Upper lobe of left lung (tissue), 4 donors: Measurements from ENCODE around the gene ECHS1.

Source experiments
- POLR2A ChIP-seq, 4 donors: fragments of 450-650 bp; IDR thresholded peaks; one replicate each; pipeline ENCODE4 v1.5.1; 2016 to 2017; ENCODE audit warnings: antibody characterized with exemption in 4 of 4, mild to moderate bottlenecking in 2 of 4
- POLR2AphosphoS5 ChIP-seq, 2 donors: sonication (generic); formaldehyde crosslinking; IDR thresholded peaks; one replicate each; pipeline ENCODE4 v1.5.1; 2017; ENCODE audit warnings: antibody characterized with exemption in 2 of 2
- TF ChIP-seq, protein P1 (sequence below), 6 experiments: fragments of 450-650 bp in 4 of 6; fragments of 200-600 bp in 2 of 6; sonication (generic) in 2 of 6; IDR thresholded peaks; one replicate each; pipeline ENCODE4 v1.5.1; 2016 to 2019; ENCODE audit warnings: antibody characterized with exemption in 6 of 6

DNA sequence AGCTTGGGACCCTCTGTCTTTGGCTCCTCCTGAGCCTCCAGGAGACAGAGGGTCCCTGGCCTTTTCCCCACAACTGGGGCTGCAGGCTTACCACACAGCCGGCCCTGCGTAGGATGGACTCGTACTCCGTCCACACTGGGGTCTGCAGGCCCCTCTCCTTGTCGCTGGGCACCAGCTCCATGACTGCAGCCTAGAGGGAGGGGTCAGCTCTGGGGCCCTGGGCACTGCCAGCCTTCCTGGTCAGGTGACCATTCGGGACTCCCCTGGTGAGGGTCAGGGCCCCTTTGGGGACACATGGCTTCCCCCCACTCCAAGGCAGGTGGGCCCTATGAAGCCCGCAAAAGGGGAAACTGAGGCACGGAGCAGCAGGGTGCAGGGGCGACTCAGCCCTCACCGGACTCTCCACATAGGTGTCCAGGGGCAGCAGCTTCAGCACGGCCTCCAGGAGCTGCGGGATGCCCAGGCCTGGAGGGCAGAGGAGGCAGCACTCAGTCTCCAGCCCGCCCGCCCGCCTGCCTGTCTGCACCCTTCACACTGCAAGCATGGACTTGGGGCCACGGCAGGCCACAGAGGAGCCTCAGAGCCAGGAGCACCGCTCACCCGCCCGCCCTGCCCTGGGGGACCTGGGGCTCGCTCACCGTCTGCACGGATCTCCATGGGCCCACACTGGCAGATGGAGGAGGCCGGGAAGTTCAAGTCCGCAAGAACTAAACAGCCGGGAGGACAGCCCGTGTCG, 16.4 kb downstream of the ECHS1 start:
- TF ChIP-seq, protein P1, sequence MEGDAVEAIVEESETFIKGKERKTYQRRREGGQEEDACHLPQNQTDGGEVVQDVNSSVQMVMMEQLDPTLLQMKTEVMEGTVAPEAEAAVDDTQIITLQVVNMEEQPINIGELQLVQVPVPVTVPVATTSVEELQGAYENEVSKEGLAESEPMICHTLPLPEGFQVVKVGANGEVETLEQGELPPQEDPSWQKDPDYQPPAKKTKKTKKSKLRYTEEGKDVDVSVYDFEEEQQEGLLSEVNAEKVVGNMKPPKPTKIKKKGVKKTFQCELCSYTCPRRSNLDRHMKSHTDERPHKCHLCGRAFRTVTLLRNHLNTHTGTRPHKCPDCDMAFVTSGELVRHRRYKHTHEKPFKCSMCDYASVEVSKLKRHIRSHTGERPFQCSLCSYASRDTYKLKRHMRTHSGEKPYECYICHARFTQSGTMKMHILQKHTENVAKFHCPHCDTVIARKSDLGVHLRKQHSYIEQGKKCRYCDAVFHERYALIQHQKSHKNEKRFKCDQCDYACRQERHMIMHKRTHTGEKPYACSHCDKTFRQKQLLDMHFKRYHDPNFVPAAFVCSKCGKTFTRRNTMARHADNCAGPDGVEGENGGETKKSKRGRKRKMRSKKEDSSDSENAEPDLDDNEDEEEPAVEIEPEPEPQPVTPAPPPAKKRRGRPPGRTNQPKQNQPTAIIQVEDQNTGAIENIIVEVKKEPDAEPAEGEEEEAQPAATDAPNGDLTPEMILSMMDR (IDR thresholded peaks at IDR 0.05) = no peak
- TF ChIP-seq POLR2A (IDR thresholded peaks at IDR 0.05) = no peak
- TF ChIP-seq POLR2AphosphoS5 (IDR thresholded peaks at IDR 0.05) = no peak
